ENCODE measurements around the gene GPR176.

- TF ChIP-seq CTCF (IDR thresholded peaks at IDR 0.05; ENCODE audit: poor library complexity, severe bottlenecking) (no peak), TAF1 (IDR thresholded peaks at IDR 0.05; ENCODE audit: low read depth) (no peak), POLR2AphosphoS5 (IDR thresholded peaks at IDR 0.05) (no peak), EZH2 (IDR thresholded peaks at IDR 0.05; ENCODE audit: borderline replicate concordance, insufficient read depth, low read length, poor library complexity, severe bottlenecking) (no peak), REST (IDR thresholded peaks at IDR 0.05; ENCODE audit: borderline replicate concordance) (no peak), EP300 (conservative IDR thresholded peaks at IDR 0.05; ENCODE audit: poor library complexity, severe bottlenecking) (no peak), MXI1 (conservative IDR thresholded peaks at IDR 0.05; ENCODE audit: poor library complexity, severe bottlenecking) (no peak)
Observed at GRCh38 chr15:39783244-39783820, 136.7 kb downstream of the GPR176 start.
